ENCODE measurements around the gene URM1. TPM values are rescaled to one million over a fixed set of nuclear protein-coding genes. Genes with fewer than 3 reads are reported as not detected.

Gene URM1
- polyA plus RNA-seq, 1 donor from 2014 or later: 80.8 TPM

- Histone ChIP-seq H3K9me2 (ENCODE audit: insufficient read depth, low read length) (no peaks in the 10 kb centered on the region), H3K4me3 (ENCODE audit: low read length) (no peak overlapping the region), H3K27ac (ENCODE audit: low read length) (no peak overlapping the region), H3K9ac (ENCODE audit: low read length) (no peak overlapping the region), H4K20me1 (ENCODE audit: insufficient read depth) (no peaks in the 10 kb centered on the region), H3K27me3 (ENCODE audit: insufficient read depth, low read depth, low read length) (no peaks in the 10 kb centered on the region), H3K4me2 (ENCODE audit: low read length) (no peak overlapping the region), H2AFZ (ENCODE audit: low read depth, low read length) (no peak overlapping the region), H3K79me2 (replicated peaks; ENCODE audit: insufficient read depth, low read length) (no peaks in the 10 kb centered on the region), H3F3A (ENCODE audit: insufficient read depth, low read length, poor library complexity, severe bottlenecking) (no peaks in the 10 kb centered on the region), H3K9me3 (ENCODE audit: low read length) (no peaks in the 10 kb centered on the region), H3K36me3 (ENCODE audit: insufficient read depth, low read length) (no peaks in the 10 kb centered on the region)
- TF ChIP-seq REST (IDR thresholded peaks at IDR 0.05; ENCODE audit: borderline replicate concordance) (no peak), EP300 (conservative IDR thresholded peaks at IDR 0.05; ENCODE audit: poor library complexity, severe bottlenecking) (no peak), MXI1 (conservative IDR thresholded peaks at IDR 0.05; ENCODE audit: poor library complexity, severe bottlenecking) (no peak)
Measured at GRCh38 chr9:128431207-128431606, 60.0 kb downstream of the URM1 start.

GRCh38 chr9:128434340-128434739, 63.2 kb downstream of the URM1 start:
- Histone ChIP-seq H3K9me3 (ENCODE audit: low read length) (no peaks in the 10 kb centered on the region), H3K27ac (ENCODE audit: low read length) (no peak overlapping the region), H3K79me2 (replicated peaks; ENCODE audit: insufficient read depth, low read length) (no peaks in the 10 kb centered on the region), H3K4me2 (ENCODE audit: low read length) (no peak overlapping the region), H3K27me3 (ENCODE audit: insufficient read depth, low read depth, low read length) (no peaks in the 10 kb centered on the region), H2AFZ (ENCODE audit: low read depth, low read length) (no peak overlapping the region), H3K9ac (ENCODE audit: low read length) (no peak overlapping the region), H3F3A (ENCODE audit: insufficient read depth, low read length, poor library complexity, severe bottlenecking) (no peaks in the 10 kb centered on the region), H4K20me1 (ENCODE audit: insufficient read depth) (no peaks in the 10 kb centered on the region), H3K36me3 (ENCODE audit: insufficient read depth, low read length) (no peaks in the 10 kb centered on the region), H3K4me3 (ENCODE audit: low read length) (no peak overlapping the region), H3K9me2 (ENCODE audit: insufficient read depth, low read length) (no peaks in the 10 kb centered on the region)
- TF ChIP-seq EP300 (conservative IDR thresholded peaks at IDR 0.05; ENCODE audit: poor library complexity, severe bottlenecking) (no peak), CTCF (IDR thresholded peaks at IDR 0.05; ENCODE audit: poor library complexity, severe bottlenecking) (no peak), MXI1 (conservative IDR thresholded peaks at IDR 0.05; ENCODE audit: poor library complexity, severe bottlenecking) (no peak), EZH2 (IDR thresholded peaks at IDR 0.05; ENCODE audit: borderline replicate concordance, insufficient read depth, low read length, poor library complexity, severe bottlenecking) (no peak)

- Histone ChIP-seq H4K20me1 (ENCODE audit: insufficient read depth) (no peaks in the 10 kb centered on the region), H3K4me2 (ENCODE audit: low read length) (no peak overlapping the region), H3K27me3 (ENCODE audit: insufficient read depth, low read depth, low read length) (no peaks in the 10 kb centered on the region), H3K36me3 (ENCODE audit: insufficient read depth, low read length) (no peaks in the 10 kb centered on the region), H3F3A (ENCODE audit: insufficient read depth, low read length, poor library complexity, severe bottlenecking) (no peaks in the 10 kb centered on the region), H3K79me2 (replicated peaks; ENCODE audit: insufficient read depth, low read length) (no peaks in the 10 kb centered on the region), H3K9me3 (ENCODE audit: low read length) (no peaks in the 10 kb centered on the region), H3K4me3 (ENCODE audit: low read length) (no peak overlapping the region), H2AFZ (ENCODE audit: low read depth, low read length) (no peak overlapping the region), H3K9ac (ENCODE audit: low read length) (no peak overlapping the region), H3K9me2 (ENCODE audit: insufficient read depth, low read length) (no peaks in the 10 kb centered on the region), H3K27ac (ENCODE audit: low read length) (no peak overlapping the region)
- TF ChIP-seq REST (IDR thresholded peaks at IDR 0.05; ENCODE audit: borderline replicate concordance) (no peak), POLR2AphosphoS5 (IDR thresholded peaks at IDR 0.05) (no peak), EP300 (conservative IDR thresholded peaks at IDR 0.05; ENCODE audit: poor library complexity, severe bottlenecking) (no peak), CTCF (IDR thresholded peaks at IDR 0.05; ENCODE audit: poor library complexity, severe bottlenecking) (no peak)
Measured at GRCh38 chr9:128435611-128436010, 64.4 kb downstream of the URM1 start.
